NCI-H2029 (cell line): ENCODE data around the gene NMT2.
"Not testable (repeated sequence)": the region's sequence is repeated elsewhere in the genome, so short reads cannot be mapped to it uniquely, and the experiment has no call there.

ENCODE experiments used
- DNase-seq: peaks from one replicate; lab custom pipeline; 2025; lab: John Stamatoyannopoulos, UW

NMT2 gene

GRCh38 chr10:15168291-15168785 lies at the start of gene NMT2:
Gene NMT2, minus strand, starts transcription at chr10:15168693. Its CDS starts 81 bp downstream, at chr10:15168612.
- peak; percentile 47 for DNase-seq

GRCh38 chr10:15216700-15217099 lies 48.2 kb upstream of the NMT2 start:
- no peak for DNase-seq

- DNase-seq, result no peak
These were observed 45.7 kb upstream of the NMT2 start for GRCh38 chr10:15214237-15214636.

- no peak for DNase-seq
These were observed 45.0 kb upstream of the NMT2 start for GRCh38 chr10:15213461-15213861.

- DNase-seq, result no peak
These were observed 43.0 kb upstream of the NMT2 start for GRCh38 chr10:15211464-15211979.

- no peak for DNase-seq
These were observed 42.0 kb upstream of the NMT2 start for GRCh38 chr10:15210521-15210920.

GRCh38 chr10:15209827-15210509 lies 41.5 kb upstream of the NMT2 start:
- peak; percentile 11 for DNase-seq

- DNase-seq, result no peak
These were observed 39.7 kb upstream of the NMT2 start for GRCh38 chr10:15208221-15208620.

GRCh38 chr10:15207410-15207809 lies 38.9 kb upstream of the NMT2 start:
- not testable (repeated sequence) for DNase-seq

- no peak for DNase-seq
These were observed 34.1 kb upstream of the NMT2 start for GRCh38 chr10:15202639-15203038.

GRCh38 chr10:15202301-15202621 lies 33.8 kb upstream of the NMT2 start:
- DNase-seq, result not testable (repeated sequence)

GRCh38 chr10:15201589-15202300 lies 33.3 kb upstream of the NMT2 start:
- DNase-seq, result no peak

- no peak for DNase-seq
These were observed 32.1 kb upstream of the NMT2 start for GRCh38 chr10:15200626-15201025.

- DNase-seq, result no peak
These were observed 29.4 kb upstream of the NMT2 start for GRCh38 chr10:15197911-15198310.

- no peak for DNase-seq
These were observed 28.8 kb upstream of the NMT2 start for GRCh38 chr10:15197276-15197675.

GRCh38 chr10:15196021-15196834 lies 27.7 kb upstream of the NMT2 start:
- no peak for DNase-seq

GRCh38 chr10:15189133-15189885 lies 20.8 kb upstream of the NMT2 start:
- DNase-seq, result no peak

- no peak for DNase-seq
These were observed 20.1 kb upstream of the NMT2 start for GRCh38 chr10:15188603-15189002.

- no peak for DNase-seq
These were observed 15.4 kb upstream of the NMT2 start for GRCh38 chr10:15183689-15184481.

- no peak for DNase-seq
These were observed 14.2 kb upstream of the NMT2 start for GRCh38 chr10:15182540-15183207.
